HG02678 (cell line): ENCODE measurements around the gene ITM2B.

Experiments
- ATAC-seq: cut with Tn5 transposase; IDR thresholded peaks from one replicate; pipeline ENCODE4 v1.9.1; 2021; ENCODE audit warnings: mild to moderate bottlenecking, moderate library complexity; ENCODE audit not compliant: unreplicated experiment

Gene ITM2B

GRCh38 chr13:48255090-48255489 is 22.1 kb downstream of the ITM2B start:
- ATAC-seq = no peak

GRCh38 chr13:48255954-48256353 is 22.9 kb downstream of the ITM2B start:
- no peak for ATAC-seq

DNA sequence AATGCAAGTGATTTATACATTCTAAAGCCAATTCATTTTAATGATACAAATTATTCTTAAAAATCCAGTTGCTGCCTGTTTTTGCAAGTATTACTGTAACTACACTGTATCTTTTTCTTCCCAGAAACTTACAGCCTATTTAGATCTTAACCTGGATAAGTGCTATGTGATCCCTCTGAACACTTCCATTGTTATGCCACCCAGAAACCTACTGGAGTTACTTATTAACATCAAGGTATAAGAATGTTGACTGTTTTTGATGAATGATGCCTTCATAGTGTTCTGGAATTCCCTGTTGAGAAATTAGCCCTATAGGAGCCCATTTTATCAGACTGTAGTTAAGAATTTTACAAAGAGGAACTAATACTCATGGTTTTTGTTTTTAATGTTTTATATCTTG is 25.0 kb downstream of the ITM2B start:
- no peak for ATAC-seq

DNA sequence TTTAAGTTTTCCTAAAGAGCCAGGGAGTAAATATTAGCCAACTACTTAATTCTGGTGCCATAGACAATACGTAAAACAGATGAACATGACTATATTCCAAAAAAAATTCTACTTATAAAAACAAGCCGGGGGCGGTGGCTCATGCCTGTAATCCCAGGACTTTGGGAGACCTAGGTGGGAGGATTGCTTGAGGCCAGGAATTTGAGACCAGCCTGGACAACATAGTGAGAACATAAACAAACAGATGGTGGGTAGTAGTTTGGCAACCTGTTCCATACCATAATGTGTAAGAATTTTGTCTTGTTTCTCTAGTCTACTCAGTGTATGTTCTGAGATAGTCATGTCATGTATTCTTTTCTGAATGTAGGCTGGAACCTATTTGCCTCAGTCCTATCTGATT is 25.4 kb downstream of the ITM2B start:
- ATAC-seq = no peak

DNA sequence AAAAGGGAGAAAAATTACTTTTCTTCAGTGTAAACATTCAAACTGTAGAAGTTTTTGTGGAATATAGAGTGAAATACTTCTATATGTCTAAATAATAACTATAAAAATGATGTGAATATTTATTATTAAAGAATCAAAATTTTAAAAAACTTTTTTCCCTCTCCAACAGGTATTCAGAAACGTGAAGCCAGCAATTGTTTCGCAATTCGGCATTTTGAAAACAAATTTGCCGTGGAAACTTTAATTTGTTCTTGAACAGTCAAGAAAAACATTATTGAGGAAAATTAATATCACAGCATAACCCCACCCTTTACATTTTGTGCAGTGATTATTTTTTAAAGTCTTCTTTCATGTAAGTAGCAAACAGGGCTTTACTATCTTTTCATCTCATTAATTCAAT is 28.0 kb downstream of the ITM2B start:
- no peak for ATAC-seq

- no peak for ATAC-seq
These were observed 30.2 kb downstream of the ITM2B start for GRCh38 chr13:48263196-48263595.

DNA sequence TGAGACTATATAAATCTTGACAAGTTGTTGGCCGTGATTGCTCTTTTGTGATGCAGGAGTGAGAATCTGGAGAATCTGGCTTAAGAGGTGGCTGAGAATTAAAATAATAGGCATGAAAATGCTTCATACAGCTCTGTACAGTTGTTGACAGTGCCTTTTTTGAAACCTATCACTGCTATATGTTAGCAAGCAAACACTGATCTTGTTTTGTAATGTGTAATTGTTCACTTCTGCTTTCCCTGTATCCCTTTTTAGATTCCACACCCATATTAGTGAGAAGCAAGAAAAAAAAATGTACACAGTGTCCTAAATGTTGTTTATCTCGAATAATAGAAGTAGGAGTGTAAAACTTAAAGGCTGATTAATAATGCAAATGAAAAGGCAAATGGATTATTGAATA is 31.1 kb downstream of the ITM2B start:
- no peak for ATAC-seq

DNA sequence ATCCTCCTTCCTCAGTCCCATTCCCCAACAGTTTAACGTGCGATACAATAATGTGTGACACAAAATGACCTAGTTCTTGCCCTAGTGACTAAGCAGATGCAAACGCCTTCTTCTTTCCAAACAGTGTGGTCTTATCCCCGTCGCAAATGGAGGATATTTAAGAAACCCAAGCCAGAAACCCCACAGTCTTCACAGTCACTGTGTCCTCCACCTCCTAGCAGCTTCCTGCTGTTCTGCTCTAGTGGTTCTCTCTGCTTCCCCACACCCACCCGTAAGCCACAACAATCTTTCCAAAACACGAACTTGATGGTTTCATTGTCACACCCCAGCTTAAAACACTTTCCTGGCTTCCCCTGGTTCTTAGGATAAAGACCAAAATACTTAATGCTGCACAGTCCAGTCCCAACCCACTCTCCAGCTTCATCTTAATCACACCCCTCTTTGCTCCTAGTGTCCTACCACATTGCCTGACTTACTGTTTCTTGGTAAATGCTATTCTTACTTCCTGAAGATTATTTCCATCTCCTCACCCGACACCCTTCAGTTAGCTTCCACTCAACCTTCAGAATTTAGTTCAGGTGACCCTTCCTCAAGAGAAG is 32.3 kb downstream of the ITM2B start:
- ATAC-seq = peak; percentile 76

DNA sequence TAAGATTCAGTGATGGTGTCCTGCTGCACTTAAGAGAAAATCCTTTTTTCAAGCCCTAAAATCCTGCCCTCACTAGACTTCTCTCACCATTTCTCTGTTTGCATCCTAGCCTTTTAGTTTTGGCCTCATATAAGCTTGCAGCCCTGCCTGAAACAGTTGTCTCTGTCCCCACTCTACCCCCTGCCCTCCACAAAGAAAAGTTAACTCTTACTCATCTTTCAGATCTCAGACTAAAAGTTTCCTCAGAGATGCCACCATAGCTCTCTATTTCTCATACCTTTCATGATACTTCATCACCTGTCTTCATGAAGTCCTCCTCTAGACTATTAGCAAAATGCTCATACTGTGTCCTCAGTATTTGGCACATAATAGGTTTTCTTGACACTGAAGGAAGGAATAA is 33.1 kb downstream of the ITM2B start:
- ATAC-seq = no peak

DNA sequence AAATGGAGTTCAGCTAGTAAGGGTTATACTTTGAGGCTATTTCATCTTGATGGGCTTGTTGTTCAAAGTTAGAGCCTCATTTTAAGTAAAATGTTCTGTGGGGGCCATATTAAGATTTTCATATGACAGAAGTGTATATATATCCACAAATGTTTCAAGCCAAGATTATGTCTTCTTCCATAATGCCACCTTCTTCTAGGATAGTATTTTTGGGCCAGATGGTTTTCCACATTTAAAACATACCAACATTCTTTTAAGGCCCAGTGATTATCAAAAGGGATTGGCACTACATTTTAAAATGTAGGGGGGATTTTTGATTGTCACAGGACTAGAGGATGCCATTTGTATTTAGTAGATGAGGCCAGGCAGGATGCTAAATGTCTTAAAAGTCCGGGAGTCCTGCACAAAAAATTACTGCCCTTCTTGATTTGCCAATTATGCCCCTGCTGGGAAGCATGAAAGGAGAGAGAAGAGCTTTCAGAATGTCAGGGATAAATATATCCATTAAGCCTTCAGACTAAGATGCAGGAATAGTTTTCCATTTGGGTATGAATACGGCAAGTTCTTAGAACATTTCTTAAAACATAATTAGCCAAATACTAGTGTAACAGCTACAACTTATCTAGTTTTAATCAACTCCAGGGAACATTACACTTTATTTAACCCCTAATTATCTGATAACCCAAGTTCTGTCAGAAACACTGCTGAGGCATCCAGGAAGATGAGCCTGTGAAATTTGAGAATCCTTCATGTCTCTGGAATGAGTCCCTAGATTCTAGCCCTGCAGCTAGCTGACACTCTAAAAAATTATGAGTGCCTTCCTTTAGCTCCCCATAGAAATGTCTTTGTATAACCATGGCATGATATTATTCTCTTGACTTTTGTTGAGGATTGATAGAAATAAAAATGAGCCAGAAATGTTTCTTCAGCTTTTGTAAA is 34.0 kb downstream of the ITM2B start:
- no peak for ATAC-seq

GRCh38 chr13:48268019-48268418 is 35.0 kb downstream of the ITM2B start:
- no peak for ATAC-seq

DNA sequence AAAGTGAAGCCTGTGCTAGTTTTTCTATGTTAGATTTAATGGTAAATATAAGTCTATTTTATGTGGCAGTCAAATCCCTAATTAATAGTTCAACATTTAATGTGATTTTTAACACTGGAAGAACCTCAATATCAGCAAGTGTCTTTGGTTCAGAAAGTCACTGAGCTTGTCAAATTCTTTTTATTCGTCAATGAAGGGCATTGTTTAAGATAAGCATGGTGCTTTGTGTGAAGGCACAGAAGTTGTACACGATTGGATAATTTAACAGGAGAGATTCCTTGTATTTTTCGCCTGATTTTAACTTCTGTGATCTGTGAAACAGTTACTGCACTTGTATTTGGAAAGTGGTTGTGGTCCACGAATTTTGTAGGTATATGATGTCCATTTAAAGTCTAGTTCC is 40.3 kb downstream of the ITM2B start:
- ATAC-seq = no peak

DNA sequence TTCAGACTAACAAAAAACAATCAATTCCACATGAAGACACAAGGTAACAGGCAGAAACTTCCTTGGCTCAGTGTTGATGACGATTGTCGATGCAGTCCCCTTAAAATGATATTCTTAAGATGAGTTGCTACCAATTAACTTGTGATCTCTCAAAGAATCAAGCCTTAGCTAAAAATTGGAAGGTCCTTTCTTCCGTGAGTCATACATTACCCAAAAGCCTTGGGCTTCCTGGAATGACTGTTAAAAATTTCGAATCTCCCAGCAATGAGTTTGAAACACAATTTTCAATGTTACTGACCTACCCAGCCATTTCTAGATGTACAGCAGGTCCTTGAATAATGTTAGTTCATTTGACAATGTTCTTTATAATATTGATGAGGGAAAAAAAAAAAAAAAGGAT is 42.5 kb downstream of the ITM2B start:
- ATAC-seq = no peak

- no peak for ATAC-seq
These were observed 45.8 kb downstream of the ITM2B start for GRCh38 chr13:48278806-48279205.

GRCh38 chr13:48281556-48281955 is 48.5 kb downstream of the ITM2B start:
- ATAC-seq = no peak

- ATAC-seq = no peak
These were observed 58.7 kb downstream of the ITM2B start for GRCh38 chr13:48291730-48292129.

- ATAC-seq = no peak
These were observed 59.6 kb downstream of the ITM2B start for GRCh38 chr13:48292650-48293049.

DNA sequence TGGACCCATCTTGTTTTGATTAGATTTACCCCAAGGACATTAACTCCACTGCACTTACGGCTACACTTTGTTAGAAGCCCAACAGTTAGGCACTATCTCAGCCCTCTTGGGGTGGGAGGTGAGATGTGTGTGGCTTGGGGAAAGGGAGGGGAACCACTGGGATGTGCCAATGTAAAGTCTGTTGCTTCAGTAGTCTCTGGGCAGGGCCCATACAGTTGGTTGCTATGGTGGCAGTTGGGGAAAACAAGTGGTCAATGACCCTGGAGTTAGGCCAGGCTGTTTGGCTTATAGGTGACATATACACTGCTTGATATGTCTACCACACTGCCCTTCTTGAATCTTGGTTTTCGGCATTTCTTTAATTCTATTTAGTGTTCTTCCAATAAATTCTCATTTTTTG is 61.6 kb downstream of the ITM2B start:
- ATAC-seq = no peak

GRCh38 chr13:48295271-48295670 is 62.3 kb downstream of the ITM2B start:
- ATAC-seq = no peak

GRCh38 chr13:48296528-48296927 is 63.5 kb downstream of the ITM2B start:
- peak; percentile 52 for ATAC-seq

DNA sequence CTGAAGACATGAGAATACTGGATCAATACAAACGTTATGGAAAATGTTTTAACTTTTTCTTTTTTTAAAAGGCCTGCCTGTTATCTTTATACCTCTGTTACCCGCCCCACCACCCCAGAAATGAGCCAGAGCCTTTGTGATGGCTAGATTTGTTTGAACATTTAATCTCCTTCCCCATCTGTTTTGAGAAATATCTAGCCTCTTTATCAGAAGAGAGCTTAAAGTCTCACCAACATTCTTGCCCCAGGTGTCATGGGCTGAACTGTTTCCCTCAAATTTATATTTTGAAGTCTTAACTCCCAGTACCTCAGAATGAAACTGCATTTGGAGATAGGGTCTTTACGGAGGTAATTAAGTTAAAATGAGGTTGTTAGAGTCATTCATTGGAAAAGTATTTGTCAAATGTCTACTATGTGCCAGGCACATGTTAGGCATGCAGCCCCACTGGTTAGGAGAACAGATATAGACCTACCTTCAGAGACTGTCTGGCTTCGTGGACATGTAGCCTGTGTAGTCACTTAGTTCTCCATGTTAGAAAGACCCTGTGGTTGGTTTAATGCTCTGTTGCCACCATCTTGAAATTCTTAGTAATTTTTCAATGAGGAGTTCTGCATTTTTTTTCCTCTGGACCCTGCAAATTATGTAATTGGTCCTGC is 64.3 kb downstream of the ITM2B start:
- no peak for ATAC-seq

- no peak for ATAC-seq
These were observed 66.6 kb downstream of the ITM2B start for GRCh38 chr13:48299591-48299990.
